Stomach (tissue), 9 donors: ENCODE data around the gene CTBP1. TPM values are rescaled to one million over a fixed set of nuclear protein-coding genes. Genes with fewer than 3 reads are reported as not detected.

Experiments
- DNase-seq, 2 donors: peaks; one replicate each; pipeline versions ENCODE4 v3.0.0 to v3.0.0-alpha.2; 2013 to 2019
- H3K27ac ChIP-seq, 5 donors: fragments of 200-600 bp in 4 of 5; sonication (generic) in 4 of 5; one replicate each; pipeline ENCODE4 v1.5.1; 2013 to 2019; ENCODE audit warnings: mild to moderate bottlenecking in 1 of 5, moderate library complexity in 1 of 5
- H3K27me3 ChIP-seq, 3 donors: fragments of 200-600 bp; sonication (generic); one replicate each; pipeline ENCODE4 v1.5.1; 2017 to 2019; ENCODE audit warnings: mixed run types in 1 of 3
- H3K36me3 ChIP-seq, 4 donors: fragments of 200-600 bp; sonication (generic); 1 replicate in 3 of 4; 2 replicates in 1 of 4; pipeline ENCODE4 v1.5.1; 2016 to 2019
- H3K4me1 ChIP-seq, 4 donors: fragments of 200-600 bp; sonication (generic); one replicate each; pipeline ENCODE4 v1.5.1; 2016 to 2019
- H3K4me3 ChIP-seq, 4 donors: fragments of 200-600 bp; sonication (generic) in 3 of 4; one replicate each; pipeline ENCODE4 v1.5.1; 2016 to 2019; ENCODE audit warnings: mild to moderate bottlenecking in 1 of 4
- H3K9me3 ChIP-seq, 4 donors: fragments of 200-600 bp; sonication (generic); one replicate each; pipeline ENCODE4 v1.5.1; 2016 to 2019
- EP300 ChIP-seq: sonication (generic); formaldehyde crosslinking; IDR thresholded peaks from one replicate; pipeline ENCODE4 v1.6.1; 2017; ENCODE audit warnings: antibody characterized with exemption
- POLR2A ChIP-seq, 4 donors: fragments of 450-650 bp; IDR thresholded peaks; one replicate each; pipeline ENCODE4 v1.6.1; 2016; ENCODE audit warnings: antibody characterized with exemption in 4 of 4, control low read depth in 2 of 4, mild to moderate bottlenecking in 1 of 4, moderate library complexity in 1 of 4
- POLR2AphosphoS5 ChIP-seq, 3 donors: sonication (generic); formaldehyde crosslinking; IDR thresholded peaks; one replicate each; pipeline ENCODE4 v1.6.1; 2016; ENCODE audit warnings: antibody characterized with exemption in 3 of 3
- WGBS, 5 donors: extraction: QIAGEN DNeasy Blood & Tissue Kit in 3 of 5; methylation state at CpG; one replicate each; pipeline versions ENCODE4 v1.1.5 to v1.1.7; 2013 to 2018; 5-methylcytosine and 5-hydroxymethylcytosine counted together
- intact Hi-C: fragments of 100-400 bp; cut with DNase I; formaldehyde crosslinking; loops from one replicate; pipeline ENCODE4 v1.15.1; 2023; ENCODE audit warnings: low total_unique reads
- polyA plus RNA-seq, 3 donors: library from polyadenylated mRNA; stranded (reverse); fragments of 200-250 nt; gene quantifications; one replicate each; pipeline ENCODE4 v1.2.3, GENCODE V29; 2013
- total RNA-seq, 5 donors: library from RNA; depleted of rRNA; stranded (reverse); fragments of >200 nt; gene quantifications; one replicate each; pipeline versions ENCODE4 v1.1.0 to v1.2.3, GENCODE V29; 2014 to 2016
- TF ChIP-seq, protein P1 (sequence below), 7 experiments: fragments of 450-650 bp in 4 of 7; fragments of 200-600 bp in 3 of 7; sonication (generic) in 3 of 7; IDR thresholded peaks; one replicate each; pipeline ENCODE4 v1.5.1; 2016 to 2019; ENCODE audit warnings: antibody characterized with exemption in 7 of 7, control low read depth in 2 of 7, mild to moderate bottlenecking in 1 of 7
- donor health status: healthy with polysubstance abuse.
- donor health status: Bipolar disorder and iron deficiency.
- donor health status: healthy.

CTBP1 gene
- total and polyA plus RNA-seq, 8 donors = 72.7 to 415 (median 95.1) TPM

DNA sequence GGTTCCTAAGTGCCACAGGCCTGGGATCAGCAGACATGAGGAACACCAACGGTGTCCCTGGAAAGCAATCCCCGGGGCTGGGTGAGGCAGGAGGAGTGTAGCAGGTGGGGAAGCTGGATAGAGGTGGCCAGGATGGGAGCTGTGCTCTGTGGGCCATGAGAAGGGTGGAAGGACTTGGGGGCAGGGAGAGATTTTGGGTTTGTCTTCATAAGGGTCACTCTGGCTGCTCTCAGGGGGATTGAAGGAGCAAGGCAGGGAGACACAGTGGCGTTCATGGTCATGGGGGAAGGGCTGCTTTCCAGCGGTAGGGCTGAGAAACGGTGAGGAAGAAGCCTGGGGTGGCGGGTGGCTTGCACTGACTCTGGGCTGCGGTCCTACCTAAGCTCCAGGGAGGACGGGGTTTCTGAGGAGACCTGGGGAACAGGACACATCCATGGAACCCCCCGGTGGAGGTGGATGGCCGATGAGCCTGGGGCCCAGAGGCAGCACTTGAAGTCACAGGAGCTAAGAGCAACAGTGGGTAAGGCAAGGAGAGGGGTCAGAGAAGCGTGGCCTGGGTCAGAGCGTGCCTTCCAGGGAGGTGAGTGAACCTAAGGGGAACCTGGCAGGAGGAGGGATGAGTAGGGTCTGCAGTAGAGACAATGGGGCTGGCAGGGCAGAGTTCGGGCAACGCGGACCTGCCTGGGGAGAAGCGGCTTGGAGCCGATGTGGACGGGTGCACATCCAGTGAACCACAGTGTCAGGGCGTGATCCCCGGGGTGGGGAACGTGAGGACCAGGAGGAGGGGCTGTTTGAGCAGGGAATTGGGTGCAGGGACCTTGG lies 12.4 kb upstream of the CTBP1 start:
- WGBS, 5 donors = 90 to 94% (median 93%) methylated on average over 21 of the region's 21 CpGs
- H3K27ac ChIP-seq = no peak overlapping the region
- H3K9me3 ChIP-seq = peaks cover 0 to 8% (median 0%) of the 10 kb centered on the region in 4 donors
- no peaks in the 10 kb centered on the region for H3K36me3 ChIP-seq
- no peak overlapping the region for H3K4me3 ChIP-seq
- no peaks in the 10 kb centered on the region for H3K4me1 ChIP-seq
- intact Hi-C loops = loop anchor here (10.0 kb wide), 1 partner anchor 127 kb away; no protein-coding TSS in a partner anchor
- no peaks in the 10 kb centered on the region for H3K27me3 ChIP-seq
- no peak for DNase-seq
- TF ChIP-seq POLR2AphosphoS5 (IDR thresholded peaks at IDR 0.05) (no peak), POLR2A (IDR thresholded peaks at IDR 0.05) (no peak), EP300 (no peak)
- TF ChIP-seq, protein P1, sequence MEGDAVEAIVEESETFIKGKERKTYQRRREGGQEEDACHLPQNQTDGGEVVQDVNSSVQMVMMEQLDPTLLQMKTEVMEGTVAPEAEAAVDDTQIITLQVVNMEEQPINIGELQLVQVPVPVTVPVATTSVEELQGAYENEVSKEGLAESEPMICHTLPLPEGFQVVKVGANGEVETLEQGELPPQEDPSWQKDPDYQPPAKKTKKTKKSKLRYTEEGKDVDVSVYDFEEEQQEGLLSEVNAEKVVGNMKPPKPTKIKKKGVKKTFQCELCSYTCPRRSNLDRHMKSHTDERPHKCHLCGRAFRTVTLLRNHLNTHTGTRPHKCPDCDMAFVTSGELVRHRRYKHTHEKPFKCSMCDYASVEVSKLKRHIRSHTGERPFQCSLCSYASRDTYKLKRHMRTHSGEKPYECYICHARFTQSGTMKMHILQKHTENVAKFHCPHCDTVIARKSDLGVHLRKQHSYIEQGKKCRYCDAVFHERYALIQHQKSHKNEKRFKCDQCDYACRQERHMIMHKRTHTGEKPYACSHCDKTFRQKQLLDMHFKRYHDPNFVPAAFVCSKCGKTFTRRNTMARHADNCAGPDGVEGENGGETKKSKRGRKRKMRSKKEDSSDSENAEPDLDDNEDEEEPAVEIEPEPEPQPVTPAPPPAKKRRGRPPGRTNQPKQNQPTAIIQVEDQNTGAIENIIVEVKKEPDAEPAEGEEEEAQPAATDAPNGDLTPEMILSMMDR (IDR thresholded peaks at IDR 0.05) = no peak

GRCh38 chr4:1260418-1261106 lies 11.6 kb upstream of the CTBP1 start:
- no peak for DNase-seq
- H3K9me3 ChIP-seq = peaks cover 0 to 8% (median 0%) of the 10 kb centered on the region in 4 donors
- no peaks in the 10 kb centered on the region for H3K36me3 ChIP-seq
- WGBS, 5 donors = 90 to 93% (median 91%) methylated on average over 21 to 24 of the region's 24 CpGs
- no peak overlapping the region for H3K4me3 ChIP-seq
- H3K27ac ChIP-seq = no peak overlapping the region
- TF ChIP-seq, protein P1 (IDR thresholded peaks at IDR 0.05) = no peak
- TF ChIP-seq POLR2AphosphoS5 (IDR thresholded peaks at IDR 0.05) (no peak), EP300 (no peak), POLR2A (IDR thresholded peaks at IDR 0.05) (no peak)
- no peaks in the 10 kb centered on the region for H3K4me1 ChIP-seq
- H3K27me3 ChIP-seq = no peaks in the 10 kb centered on the region
- intact Hi-C loops = loop anchor here (10.0 kb wide), 1 partner anchor 126 kb away; no protein-coding TSS in a partner anchor

- WGBS, 5 donors = 83 to 92% (median 91%) methylated on average over 4 of the region's 4 CpGs
These were observed 11.0 kb upstream of the CTBP1 start for GRCh38 chr4:1259966-1260365.

DNA sequence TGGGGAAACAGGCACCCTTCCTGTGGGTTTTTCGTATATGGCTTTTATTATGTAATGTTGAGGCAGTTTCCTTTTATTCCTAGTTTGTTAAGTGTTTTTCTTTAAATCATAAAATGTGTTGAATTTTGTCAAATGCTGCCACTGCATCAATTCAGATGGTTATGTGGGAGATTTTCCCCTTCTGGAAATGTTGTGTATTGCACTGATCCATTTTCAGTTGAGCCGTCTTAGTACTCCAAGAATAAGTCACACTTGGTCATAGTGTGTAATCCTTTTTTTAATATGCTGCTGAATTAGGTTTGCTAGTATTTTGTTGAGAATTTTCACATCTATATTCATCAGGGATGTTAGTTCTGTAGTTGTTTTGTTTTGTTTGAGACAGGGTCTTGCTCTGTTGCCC lies 9.5 kb upstream of the CTBP1 start:
- intact Hi-C loops = loop anchor here (10.0 kb wide), 1 partner anchor 76 kb away; no protein-coding TSS in a partner anchor
- Histone ChIP-seq H3K27me3 (no peaks in the 10 kb centered on the region), H3K9me3 (peaks cover 0 to 20% (median 0%) of the 10 kb centered on the region in 4 donors), H3K36me3 (no peaks in the 10 kb centered on the region), H3K4me3 (no peak overlapping the region), H3K27ac (no peak overlapping the region), H3K4me1 (no peaks in the 10 kb centered on the region)
- 87 to 97% (median 92%) methylated on average over 2 of the region's 2 CpGs for WGBS, 5 donors
- TF ChIP-seq EP300 (no peak), POLR2A (IDR thresholded peaks at IDR 0.05) (no peak)
- DNase-seq = no peak

More at GRCh38 chr4:1259966-1260365, 11.0 kb upstream of the CTBP1 start:
- no peak for DNase-seq
- H3K27me3 ChIP-seq = no peaks in the 10 kb centered on the region
- no peaks in the 10 kb centered on the region for H3K4me1 ChIP-seq
- intact Hi-C loops = loop anchor here (10.0 kb wide), 2 partner anchors 75 to 125 kb away; no protein-coding TSS in a partner anchor
- H3K36me3 ChIP-seq = no peaks in the 10 kb centered on the region
- TF ChIP-seq POLR2AphosphoS5 (IDR thresholded peaks at IDR 0.05) (no peak), POLR2A (IDR thresholded peaks at IDR 0.05) (no peak), EP300 (no peak)
- TF ChIP-seq, protein P1 (IDR thresholded peaks at IDR 0.05) = no peak
- no peak overlapping the region for H3K27ac ChIP-seq
- no peak overlapping the region for H3K4me3 ChIP-seq
- H3K9me3 ChIP-seq = peaks cover 0 to 13% (median 0%) of the 10 kb centered on the region in 4 donors
